ENCODE results near the gene PTTG1.

Gene PTTG1

DNA sequence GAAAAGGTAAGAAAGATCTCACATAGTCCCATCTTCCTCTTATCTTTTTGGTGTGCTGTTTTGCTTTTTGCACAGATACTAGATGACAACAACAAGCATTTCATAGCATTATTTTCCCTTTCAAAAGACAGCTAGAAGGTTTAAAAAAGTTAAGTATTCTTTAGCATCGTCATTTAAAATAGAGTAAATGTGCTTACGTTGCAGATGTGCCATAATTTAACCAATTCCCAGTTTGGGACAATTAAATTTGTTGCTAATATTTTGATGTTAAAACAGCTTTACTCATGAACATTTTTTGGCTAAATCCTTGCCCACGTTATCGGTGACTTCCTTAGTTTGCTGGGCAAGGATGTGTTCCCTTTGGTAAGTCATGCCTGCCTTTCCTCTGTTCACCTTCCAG, 41.6 kb downstream of the PTTG1 start:
- Histone ChIP-seq H3K36me3 (ENCODE audit: insufficient read depth) (no peaks in the 10 kb centered on the region), H3K27me3 (ENCODE audit: insufficient read depth, low read depth) (no peaks in the 10 kb centered on the region), H4K20me1 (ENCODE audit: insufficient read depth) (no peaks in the 10 kb centered on the region), H3K9ac (no peak overlapping the region), H3K79me2 (ENCODE audit: insufficient read depth, low read depth) (peaks cover 9% of the 10 kb centered on the region; the same call in 1 of the 2 replicates), H3K4me1 (ENCODE audit: low read depth, poor library complexity, severe bottlenecking) (peaks cover 24% of the 10 kb centered on the region), H3K4me2 (no peak overlapping the region), H2AFZ (ENCODE audit: low read depth) (no peak overlapping the region), H3K4me3 (IDR thresholded peaks at IDR 0.05; ENCODE audit: insufficient read depth, low read depth, low read length) (no peak overlapping the region), H3K27ac (no peak overlapping the region)
- TF ChIP-seq, protein P1, sequence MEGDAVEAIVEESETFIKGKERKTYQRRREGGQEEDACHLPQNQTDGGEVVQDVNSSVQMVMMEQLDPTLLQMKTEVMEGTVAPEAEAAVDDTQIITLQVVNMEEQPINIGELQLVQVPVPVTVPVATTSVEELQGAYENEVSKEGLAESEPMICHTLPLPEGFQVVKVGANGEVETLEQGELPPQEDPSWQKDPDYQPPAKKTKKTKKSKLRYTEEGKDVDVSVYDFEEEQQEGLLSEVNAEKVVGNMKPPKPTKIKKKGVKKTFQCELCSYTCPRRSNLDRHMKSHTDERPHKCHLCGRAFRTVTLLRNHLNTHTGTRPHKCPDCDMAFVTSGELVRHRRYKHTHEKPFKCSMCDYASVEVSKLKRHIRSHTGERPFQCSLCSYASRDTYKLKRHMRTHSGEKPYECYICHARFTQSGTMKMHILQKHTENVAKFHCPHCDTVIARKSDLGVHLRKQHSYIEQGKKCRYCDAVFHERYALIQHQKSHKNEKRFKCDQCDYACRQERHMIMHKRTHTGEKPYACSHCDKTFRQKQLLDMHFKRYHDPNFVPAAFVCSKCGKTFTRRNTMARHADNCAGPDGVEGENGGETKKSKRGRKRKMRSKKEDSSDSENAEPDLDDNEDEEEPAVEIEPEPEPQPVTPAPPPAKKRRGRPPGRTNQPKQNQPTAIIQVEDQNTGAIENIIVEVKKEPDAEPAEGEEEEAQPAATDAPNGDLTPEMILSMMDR (conservative IDR thresholded peaks at IDR 0.05; ENCODE audit: low read depth, low read length), result no peak

DNA sequence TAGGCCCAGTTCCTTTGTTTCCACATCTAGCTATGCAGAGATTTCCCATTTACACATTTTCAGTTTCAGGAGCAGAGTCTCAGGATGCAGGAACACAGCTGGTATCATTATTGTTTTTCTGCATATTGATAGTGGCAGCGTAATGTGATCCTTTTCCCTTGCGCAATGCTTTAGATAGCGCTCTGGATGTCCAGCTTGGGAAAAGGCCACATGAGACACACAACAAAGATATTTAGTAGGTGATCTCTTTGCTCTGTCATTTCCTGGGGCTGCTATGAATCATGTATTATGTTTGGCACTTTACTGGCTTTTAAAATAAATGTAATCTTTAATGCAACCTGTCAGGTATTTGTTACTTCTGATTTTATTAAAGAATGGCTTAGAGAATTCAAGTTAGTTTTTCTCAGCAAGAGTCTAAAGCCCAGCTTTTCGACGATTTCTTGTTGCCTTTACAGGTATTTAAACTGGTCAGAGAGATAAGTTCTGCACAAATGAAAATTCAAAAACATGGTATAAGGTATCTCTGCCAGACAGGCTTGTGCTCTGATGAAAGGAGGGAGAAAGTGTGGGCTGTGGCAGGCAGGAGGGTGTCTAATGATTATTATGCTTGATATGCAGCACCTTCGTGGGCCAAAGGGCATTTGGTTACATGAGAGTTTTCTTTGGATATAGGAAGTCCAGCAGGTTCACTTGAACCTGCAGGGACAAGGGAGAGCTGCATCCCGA, 42.2 kb downstream of the PTTG1 start:
- H2AFZ ChIP-seq (ENCODE audit: low read depth), result no peak overlapping the region
- no peak overlapping the region for H3K9ac ChIP-seq
- no peaks in the 10 kb centered on the region for H3K36me3 ChIP-seq (ENCODE audit: insufficient read depth)
- no peak overlapping the region for H3K27ac ChIP-seq
- peaks cover 16% of the 10 kb centered on the region for H3K79me2 ChIP-seq (ENCODE audit: insufficient read depth, low read depth)
- TF ChIP-seq, protein P1 (conservative IDR thresholded peaks at IDR 0.05; ENCODE audit: low read depth, low read length), result no peak
- H3K4me1 ChIP-seq (ENCODE audit: low read depth, poor library complexity, severe bottlenecking), result peaks cover 24% of the 10 kb centered on the region
- H3K27me3 ChIP-seq (ENCODE audit: insufficient read depth, low read depth), result no peaks in the 10 kb centered on the region
- no peak overlapping the region for H3K4me2 ChIP-seq
- H4K20me1 ChIP-seq (ENCODE audit: insufficient read depth), result no peaks in the 10 kb centered on the region
- no peak overlapping the region for H3K4me3 ChIP-seq (IDR thresholded peaks at IDR 0.05; ENCODE audit: insufficient read depth, low read depth, low read length)

DNA sequence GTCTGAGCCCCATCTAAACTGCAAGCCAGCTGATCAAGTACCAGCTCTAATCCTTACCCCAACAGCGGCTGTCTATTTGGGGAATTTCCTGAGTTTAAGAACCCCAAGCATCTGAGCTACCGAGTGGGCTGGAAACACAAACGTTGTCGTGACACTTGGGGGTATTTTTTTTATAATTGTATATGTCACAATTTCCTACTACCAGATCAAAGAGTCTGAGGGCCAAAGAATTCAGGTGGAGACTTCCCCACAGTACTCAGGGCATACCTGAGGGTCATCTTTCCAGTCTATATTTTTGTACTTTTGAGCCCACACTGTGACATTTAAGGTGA, 42.8 kb downstream of the PTTG1 start:
- no peak overlapping the region for H3K9ac ChIP-seq
- H3K79me2 ChIP-seq (ENCODE audit: insufficient read depth, low read depth), result peaks cover 21% of the 10 kb centered on the region
- TF ChIP-seq, protein P1 (conservative IDR thresholded peaks at IDR 0.05; ENCODE audit: low read depth, low read length), result no peak
- H3K4me3 ChIP-seq (IDR thresholded peaks at IDR 0.05; ENCODE audit: insufficient read depth, low read depth, low read length), result no peak overlapping the region
- no peaks in the 10 kb centered on the region for H3K36me3 ChIP-seq (ENCODE audit: insufficient read depth)
- no peaks in the 10 kb centered on the region for H3K27me3 ChIP-seq (ENCODE audit: insufficient read depth, low read depth)
- H3K4me1 ChIP-seq (ENCODE audit: low read depth, poor library complexity, severe bottlenecking), result peaks cover 24% of the 10 kb centered on the region
- no peak overlapping the region for H3K27ac ChIP-seq
- no peaks in the 10 kb centered on the region for H4K20me1 ChIP-seq (ENCODE audit: insufficient read depth)
- H2AFZ ChIP-seq (ENCODE audit: low read depth), result no peak overlapping the region
- no peak overlapping the region for H3K4me2 ChIP-seq

DNA sequence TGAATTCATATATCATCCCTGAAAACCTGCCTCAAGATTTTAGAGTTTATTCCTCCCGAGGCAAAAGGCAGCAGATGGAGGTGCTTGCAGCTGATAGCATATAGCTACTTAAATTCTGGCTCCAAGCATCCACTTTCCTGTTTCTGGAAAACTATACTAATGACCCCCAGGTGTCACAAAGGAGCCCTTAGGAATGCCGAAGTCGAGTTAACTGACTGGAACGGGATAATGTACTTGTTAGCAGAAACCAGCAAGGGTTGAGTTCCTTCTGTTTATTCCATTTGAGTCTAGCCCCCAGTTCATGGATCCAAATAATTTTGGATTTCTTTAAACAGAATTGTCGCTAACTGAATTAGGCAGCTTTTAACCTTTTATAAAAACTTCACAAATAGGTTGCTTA, 44.5 kb downstream of the PTTG1 start:
- H3K27me3 ChIP-seq (ENCODE audit: insufficient read depth, low read depth), result no peaks in the 10 kb centered on the region
- peaks cover 25% of the 10 kb centered on the region for H3K4me1 ChIP-seq (ENCODE audit: low read depth, poor library complexity, severe bottlenecking)
- H3K4me2 ChIP-seq, result no peak overlapping the region; the same call in 1 of the 2 replicates
- no peaks in the 10 kb centered on the region for H3K36me3 ChIP-seq (ENCODE audit: insufficient read depth)
- no peak overlapping the region for H3K27ac ChIP-seq
- no peak overlapping the region for H2AFZ ChIP-seq (ENCODE audit: low read depth)
- no peak overlapping the region for H3K9ac ChIP-seq
- TF ChIP-seq, protein P1 (conservative IDR thresholded peaks at IDR 0.05; ENCODE audit: low read depth, low read length), result no peak
- H4K20me1 ChIP-seq (ENCODE audit: insufficient read depth), result no peaks in the 10 kb centered on the region
- H3K79me2 ChIP-seq (ENCODE audit: insufficient read depth, low read depth), result peaks cover 38% of the 10 kb centered on the region
- H3K4me3 ChIP-seq (IDR thresholded peaks at IDR 0.05; ENCODE audit: insufficient read depth, low read depth, low read length), result no peak overlapping the region

Data from KMS-11 (cell line).